Measurements from ENCODE around the gene EXOC3L4.

Gene EXOC3L4

GRCh38 chr14:103071544-103072251 is 22.8 kb upstream of the EXOC3L4 start:
- no peak for DNase-seq

GRCh38 chr14:103072595-103073366 is 21.7 kb upstream of the EXOC3L4 start:
- DNase-seq = no peak

- DNase-seq = no peak
Measured at GRCh38 chr14:103073367-103073875, 21.1 kb upstream of the EXOC3L4 start.

GRCh38 chr14:103073876-103074728 is 20.4 kb upstream of the EXOC3L4 start:
- DNase-seq = no peak

- DNase-seq = no peak
Measured at GRCh38 chr14:103074729-103075367, 19.7 kb upstream of the EXOC3L4 start.

- DNase-seq = no peak
Measured at GRCh38 chr14:103078420-103078749, 16.1 kb upstream of the EXOC3L4 start.

GRCh38 chr14:103078860-103079587 is 15.5 kb upstream of the EXOC3L4 start:
- DNase-seq = no peak

GRCh38 chr14:103081951-103082350 is 12.6 kb upstream of the EXOC3L4 start:
- no peak for DNase-seq

- DNase-seq = no peak
Measured at GRCh38 chr14:103084021-103084919, 10.3 kb upstream of the EXOC3L4 start, which contains the start of gene LBHD2. Gene LBHD2 (plus strand): TSS chr14:103084210. CDS start chr14:103086013, 1,803 bp downstream.

- no peak for DNase-seq
Measured at GRCh38 chr14:103085106-103086091, 9.1 kb upstream of the EXOC3L4 start.

GRCh38 chr14:103086771-103087342 is 7.7 kb upstream of the EXOC3L4 start:
- DNase-seq = no peak

GRCh38 chr14:103087343-103087835 is 7.1 kb upstream of the EXOC3L4 start:
- no peak for DNase-seq

GRCh38 chr14:103088921-103089320 is 5.6 kb upstream of the EXOC3L4 start:
- no peak for DNase-seq

GRCh38 chr14:103089386-103090335 is 4.9 kb upstream of the EXOC3L4 start:
- no peak for DNase-seq

- DNase-seq = no peak
Measured at GRCh38 chr14:103090481-103091020, 4.0 kb upstream of the EXOC3L4 start.

GRCh38 chr14:103091041-103091882 is 3.3 kb upstream of the EXOC3L4 start:
- DNase-seq = no peak

GRCh38 chr14:103091883-103092222 is 2.7 kb upstream of the EXOC3L4 start:
- DNase-seq = no peak
